ENCODE results near the gene CATSPERD.

DNA sequence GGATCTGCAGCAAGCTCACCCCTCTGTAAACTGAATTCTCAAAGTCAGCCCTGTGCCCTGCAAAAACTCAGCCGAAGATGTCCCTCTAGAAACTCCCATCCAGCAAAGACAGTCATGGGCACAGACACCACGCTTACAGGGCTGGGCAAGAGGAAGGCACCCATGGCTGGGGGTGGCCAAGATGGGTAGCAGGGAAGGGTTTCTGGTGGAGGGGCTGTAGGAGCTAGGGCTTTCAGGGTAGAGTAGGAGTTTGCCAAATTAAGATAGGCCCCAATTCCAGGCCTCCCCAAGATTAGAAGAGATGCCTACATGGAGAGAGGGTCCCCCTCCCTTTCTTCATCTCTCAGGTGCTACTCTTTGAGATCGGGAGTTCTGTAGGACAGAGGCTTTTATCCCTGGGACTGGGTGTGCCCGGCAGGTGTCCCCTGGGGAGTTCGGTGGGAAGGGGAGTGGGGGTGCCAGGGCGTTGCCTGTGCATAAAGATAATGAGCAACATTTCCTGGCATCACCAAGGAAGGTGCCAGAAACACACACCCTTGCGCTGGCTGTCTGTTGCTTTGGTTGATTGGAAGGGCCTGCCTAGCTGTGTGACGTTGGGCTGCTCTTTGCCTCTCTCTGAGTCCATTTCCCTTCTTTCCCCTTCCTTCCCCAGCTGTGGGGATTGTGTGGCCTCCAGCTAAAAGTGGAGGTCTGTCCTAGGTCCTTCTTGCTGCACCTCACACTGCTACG lies 93.8 kb downstream of the CATSPERD start:
- TF ChIP-seq, protein P1, sequence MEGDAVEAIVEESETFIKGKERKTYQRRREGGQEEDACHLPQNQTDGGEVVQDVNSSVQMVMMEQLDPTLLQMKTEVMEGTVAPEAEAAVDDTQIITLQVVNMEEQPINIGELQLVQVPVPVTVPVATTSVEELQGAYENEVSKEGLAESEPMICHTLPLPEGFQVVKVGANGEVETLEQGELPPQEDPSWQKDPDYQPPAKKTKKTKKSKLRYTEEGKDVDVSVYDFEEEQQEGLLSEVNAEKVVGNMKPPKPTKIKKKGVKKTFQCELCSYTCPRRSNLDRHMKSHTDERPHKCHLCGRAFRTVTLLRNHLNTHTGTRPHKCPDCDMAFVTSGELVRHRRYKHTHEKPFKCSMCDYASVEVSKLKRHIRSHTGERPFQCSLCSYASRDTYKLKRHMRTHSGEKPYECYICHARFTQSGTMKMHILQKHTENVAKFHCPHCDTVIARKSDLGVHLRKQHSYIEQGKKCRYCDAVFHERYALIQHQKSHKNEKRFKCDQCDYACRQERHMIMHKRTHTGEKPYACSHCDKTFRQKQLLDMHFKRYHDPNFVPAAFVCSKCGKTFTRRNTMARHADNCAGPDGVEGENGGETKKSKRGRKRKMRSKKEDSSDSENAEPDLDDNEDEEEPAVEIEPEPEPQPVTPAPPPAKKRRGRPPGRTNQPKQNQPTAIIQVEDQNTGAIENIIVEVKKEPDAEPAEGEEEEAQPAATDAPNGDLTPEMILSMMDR (IDR thresholded peaks at IDR 0.05) = no peak
- TF ChIP-seq EP300 (IDR thresholded peaks at IDR 0.05) (no peak), POLR2A (IDR thresholded peaks at IDR 0.05) (no peak), POLR2AphosphoS5 (IDR thresholded peaks at IDR 0.05) (no peak)

All from gastroesophageal sphincter (tissue), 3 donors.